OCI-LY1 (cell line): ENCODE results near the gene SLC39A5.
"Not testable (repeated sequence)": the region's sequence is repeated elsewhere in the genome, so short reads cannot be mapped to it uniquely, and the experiment has no call there.

ENCODE experiments used
- H2AFZ ChIP-seq: fragments of 200-600 bp; sonication (generic), shearing (Covaris generic); 2 replicates; pipeline ENCODE4 v1.6.0; 2014; ENCODE audit warnings: antibody characterized with exemption, mild to moderate bottlenecking, low read length
- H3F3A ChIP-seq: fragments of 200-600 bp; sonication (generic), shearing (Covaris generic); 2 replicates; pipeline ENCODE4 v1.6.0; 2014; ENCODE audit warnings: mild to moderate bottlenecking, antibody characterized with exemption, low read length, moderate library complexity; ENCODE audit not compliant: insufficient read depth
- H3K27ac ChIP-seq: fragments of 200-600 bp; sonication (generic); 2 replicates; pipeline ENCODE4 v1.5.1; 2014; ENCODE audit warnings: low read length, mixed run types, mild to moderate bottlenecking, low read depth; ENCODE audit not compliant: poor library complexity, severe bottlenecking
- H3K27me3 ChIP-seq: fragments of 200-600 bp; sonication (generic); 2 replicates; pipeline ENCODE4 v1.6.0; 2014; ENCODE audit warnings: antibody characterized with exemption, mild to moderate bottlenecking, low read length, moderate library complexity; ENCODE audit not compliant: insufficient read depth
- H3K36me3 ChIP-seq: fragments of 200-600 bp; sonication (generic); 2 replicates; pipeline ENCODE4 v1.6.1; 2014; ENCODE audit warnings: mild to moderate bottlenecking, antibody characterized with exemption, low read length, moderate library complexity, mixed read lengths; ENCODE audit not compliant: insufficient read depth
- H3K4me1 ChIP-seq: fragments of 200-600 bp; sonication (generic); 2 replicates; pipeline ENCODE4 v1.5.1; 2014; ENCODE audit warnings: mild to moderate bottlenecking, low read length, moderate library complexity; ENCODE audit not compliant: insufficient read depth, severe bottlenecking
- H3K4me2 ChIP-seq: fragments of 200-600 bp; sonication (generic), shearing (Covaris generic); 2 replicates; pipeline ENCODE4 v1.6.1; 2014; ENCODE audit warnings: low read length
- H3K4me3 ChIP-seq: fragments of 200-600 bp; sonication (generic); 2 replicates; pipeline ENCODE4 v1.5.1; 2014; ENCODE audit warnings: low read length, low read depth, mild to moderate bottlenecking, mixed read lengths; ENCODE audit not compliant: poor library complexity, severe bottlenecking
- H3K79me2 ChIP-seq: fragments of 200-600 bp; shearing (Covaris generic); 2 replicates; pipeline ENCODE4 v1.6.1; 2016; ENCODE audit warnings: mixed run types, low read length, mixed read lengths; ENCODE audit not compliant: insufficient read depth
- H3K9ac ChIP-seq: fragments of 200-600 bp; sonication (generic), shearing (Covaris generic); 2 replicates; pipeline ENCODE4 v1.6.1; 2014; ENCODE audit warnings: mild to moderate bottlenecking, low read length, mixed read lengths
- H3K9me2 ChIP-seq: fragments of 200-600 bp; sonication (generic), shearing (Covaris generic); 2 replicates; pipeline ENCODE4 v1.6.1; 2014; ENCODE audit warnings: low read depth, mild to moderate bottlenecking, low read length, mixed read lengths
- H3K9me3 ChIP-seq: fragments of 200-600 bp; shearing (Covaris generic); 2 replicates; pipeline ENCODE4 v1.6.1; 2014; ENCODE audit warnings: low read length, mixed read lengths
- H4K20me1 ChIP-seq: fragments of 200-600 bp; sonication (generic), shearing (Covaris generic); 2 replicates; pipeline ENCODE4 v1.6.0; 2016; ENCODE audit warnings: mild to moderate bottlenecking, low read length; ENCODE audit not compliant: insufficient read depth
- CTCF ChIP-seq: fragments of 200-600 bp; sonication (generic), shearing (Covaris generic); IDR thresholded peaks from 2 replicates; pipeline ENCODE4 v1.5.1; 2017; ENCODE audit warnings: mild to moderate bottlenecking, antibody characterized with exemption, low read length, moderate library complexity, mixed read lengths
- EZH2 ChIP-seq: fragments of 200-600 bp; sonication (generic), shearing (Covaris generic); IDR thresholded peaks from 2 replicates; pipeline ENCODE4 v1.8.0; 2017; ENCODE audit warnings: borderline replicate concordance, mixed run types, mild to moderate bottlenecking, antibody characterized with exemption, low read length, moderate library complexity, mixed read lengths

Gene SLC39A5

GRCh38 chr12:56282579-56282978 lies 52.7 kb downstream of the SLC39A5 start:
- Histone ChIP-seq H3K79me2 (no peaks in the 10 kb centered on the region), H3K27me3 (no peaks in the 10 kb centered on the region), H2AFZ (no peak overlapping the region), H3K4me1 (no peaks in the 10 kb centered on the region), H4K20me1 (no peaks in the 10 kb centered on the region), H3K9me2 (no peaks in the 10 kb centered on the region), H3K27ac (no peak overlapping the region), H3F3A (no peaks in the 10 kb centered on the region), H3K4me3 (no peak overlapping the region), H3K4me2 (no peak overlapping the region), H3K9ac (no peak overlapping the region), H3K9me3 (no peaks in the 10 kb centered on the region), H3K36me3 (peaks cover 90% of the 10 kb centered on the region)
- TF ChIP-seq EZH2 = no peak
- no peak for TF ChIP-seq CTCF

GRCh38 chr12:56284263-56284662 lies 54.4 kb downstream of the SLC39A5 start:
- H3K27ac ChIP-seq, H3K27me3 ChIP-seq, H3K4me1 ChIP-seq, H3K4me2 ChIP-seq, H3K9me3 ChIP-seq, H4K20me1 ChIP-seq, H3F3A ChIP-seq, H3K9me2 ChIP-seq, H3K9ac ChIP-seq, H3K4me3 ChIP-seq, H2AFZ ChIP-seq: not testable (repeated sequence)
- Histone ChIP-seq H3K36me3 (peaks cover 88% of the 10 kb centered on the region), H3K79me2 (peaks cover 14% of the 10 kb centered on the region)

- no peak overlapping the region for H3K4me3 ChIP-seq
These were observed 56.4 kb downstream of the SLC39A5 start for GRCh38 chr12:56286044-56286830.

More at GRCh38 chr12:56286044-56286830, 56.4 kb downstream of the SLC39A5 start:
- Histone ChIP-seq H3K4me1 (no peaks in the 10 kb centered on the region), H3K27me3 (no peaks in the 10 kb centered on the region), H3K9ac (no peak overlapping the region), H3K4me2 (no peak overlapping the region), H3K27ac (no peak overlapping the region), H4K20me1 (no peaks in the 10 kb centered on the region), H3K79me2 (peaks cover 30% of the 10 kb centered on the region), H3K9me2 (no peaks in the 10 kb centered on the region), H3K9me3 (no peaks in the 10 kb centered on the region), H3F3A (no peaks in the 10 kb centered on the region), H2AFZ (no peak overlapping the region), H3K36me3 (peaks cover 90% of the 10 kb centered on the region)
- no peak for TF ChIP-seq CTCF
- no peak for TF ChIP-seq EZH2
